Loucy (cell line): ENCODE data around the gene CGB2.
"Not testable (repeated sequence)": the region's sequence is repeated elsewhere in the genome, so short reads cannot be mapped to it uniquely, and the experiment has no call there.

ENCODE experiments used
- CTCF ChIP-seq: fragments of 200-600 bp; sonication (generic); conservative IDR thresholded peaks from 2 replicates; pipeline ENCODE4 v1.5.1; 2014; ENCODE audit warnings: mild to moderate bottlenecking, antibody characterized with exemption, low read length
- EZH2phosphoT487 ChIP-seq: fragments of 200-600 bp; IDR thresholded peaks from 2 replicates; pipeline ENCODE4 v1.6.1; 2018; ENCODE audit warnings: antibody characterized with exemption, mild to moderate bottlenecking, moderate library complexity, borderline replicate concordance

GRCh38 chr19:49056902-49057596 is 25.4 kb downstream of the CGB2 start:
- TF ChIP-seq CTCF, EZH2phosphoT487: not testable (repeated sequence)
